K562 (cell line): Measurements from ENCODE around the gene TXNRD1. TPM values are rescaled to one million over a fixed set of nuclear protein-coding genes. Genes with fewer than 3 reads are reported as not detected.

Experiments used
- ATAC-seq: fragments of 200-7000 bp; cut with Tn5 transposase; 3 replicates; pipeline ENCODE4 v1.9.1; 2020; ENCODE audit warnings: moderate library complexity
- BruUV-seq: library from RNA; stranded (reverse); fragments of 400-500 nt; replicated peaks from 2 replicates; lab custom pipeline; 2021; lab: Mats Ljungman, UMichigan
- CTCF ChIA-PET: fragments of 300-600 bp; formaldehyde crosslinking; extraction: SDS; loops from one replicate; lab custom pipeline; 2021; ENCODE audit warnings: low intra/inter-chr PET ratio; lab: Yijun Ruan, JAX
- POLR2A ChIA-PET: fragments of 300-600, 350-650 bp; sonication (Branson Sonifier 250); formaldehyde crosslinking; extraction: SDS; loops from one replicate; lab custom pipeline; 2021; ENCODE audit warnings: antibody characterized with exemption, inconsistent platforms; lab: Yijun Ruan, JAX
- DNase-seq, 4 experiments: peaks; one replicate each; pipeline versions ENCODE4 v3.0.0 to v3.0.0-alpha.2; 2011 to 2018; ENCODE audit warnings: low spot score in 3 of 4, mixed read lengths in 3 of 4; ENCODE audit errors: extremely low read depth in 1 of 4
- FAIRE-seq: peaks from 2 replicates; lab custom pipeline; 2011; peaks lifted over from hg19 to GRCh38; lab: Jason Lieb, UNC
- H2AFZ ChIP-seq: 2 replicates; pipeline ENCODE4 v1.6.0; 2011; ENCODE audit warnings: low read depth, low read length, control low read depth, inconsistent platforms
- H3K27ac ChIP-seq: fragments of 200-600 bp; 3 replicates; pipeline ENCODE4 v1.8.0; 2011; ENCODE audit warnings: low read depth, mild to moderate bottlenecking, control low read depth, inconsistent platforms, low read length, moderate library complexity, mixed read lengths; ENCODE audit errors: extremely low read depth
- H3K27me3 ChIP-seq, 2 experiments: fragments of 300-600 bp in 1 of 2; 2 replicates in 1 of 2; 3 replicates in 1 of 2; pipeline versions ENCODE4 v1.6.0 to v1.8.0; 2011; ENCODE audit warnings: inconsistent platforms in 2 of 2, low read length in 2 of 2, mild to moderate bottlenecking in 1 of 2, mixed read lengths in 1 of 2, moderate library complexity in 1 of 2; ENCODE audit not compliant: control insufficient read depth in 2 of 2, insufficient read depth in 2 of 2
- H3K36me3 ChIP-seq: fragments of 300-600 bp; 3 replicates; pipeline ENCODE4 v1.8.0; 2011; ENCODE audit warnings: mild to moderate bottlenecking, low read length, inconsistent platforms; ENCODE audit not compliant: control insufficient read depth, insufficient read depth
- H3K4me1 ChIP-seq, 2 experiments: fragments of 200-600 bp in 1 of 2; replicated peaks in 1 of 2; 2 replicates in 1 of 2; 3 replicates in 1 of 2; pipeline versions ENCODE4 v1.5.1 to v1.8.0; 2011; ENCODE audit warnings: inconsistent platforms in 2 of 2, low read length in 2 of 2, mild to moderate bottlenecking in 1 of 2, mixed read lengths in 1 of 2, moderate library complexity in 1 of 2; ENCODE audit not compliant: control insufficient read depth in 2 of 2, insufficient read depth in 2 of 2
- H3K4me2 ChIP-seq: 2 replicates; pipeline ENCODE4 v1.6.1; 2011; ENCODE audit warnings: low read length, control low read depth, inconsistent platforms, mixed read lengths; ENCODE audit not compliant: insufficient read depth
- H3K4me3 ChIP-seq: fragments of 200-600 bp; sonication (generic), shearing (Covaris generic); 2 replicates; pipeline ENCODE4 v1.5.1; 2016; ENCODE audit warnings: control low read depth, inconsistent platforms
- H3K79me2 ChIP-seq: fragments of 200-600 bp; 3 replicates; pipeline ENCODE4 v1.8.0; 2011; ENCODE audit warnings: low read length, inconsistent platforms; ENCODE audit not compliant: control insufficient read depth, insufficient read depth
- H3K9ac ChIP-seq, 2 experiments: 2 replicates each; pipeline versions ENCODE4 v1.6.0 to v1.6.1; 2011; ENCODE audit warnings: low read depth in 2 of 2, low read length in 2 of 2, control low read depth in 1 of 2, inconsistent platforms in 1 of 2, mild to moderate bottlenecking in 1 of 2, mixed read lengths in 1 of 2; ENCODE audit not compliant: insufficient read depth in 1 of 2
- H3K9me1 ChIP-seq: one replicate; pipeline ENCODE4 v1.6.0; 2011; ENCODE audit warnings: inconsistent platforms, mild to moderate bottlenecking, low read length, moderate library complexity; ENCODE audit not compliant: control insufficient read depth, insufficient read depth
- H3K9me3 ChIP-seq: replicated peaks from 2 replicates; pipeline ENCODE4 v1.5.1; 2011; ENCODE audit warnings: low read depth, low read length, inconsistent platforms; ENCODE audit not compliant: control insufficient read depth, insufficient read depth
- H4K20me1 ChIP-seq: replicated peaks from 2 replicates; pipeline ENCODE4 v1.6.1; 2011; ENCODE audit warnings: low read length, inconsistent platforms, mixed read lengths; ENCODE audit not compliant: control insufficient read depth, insufficient read depth
- ARID1B ChIP-seq: fragments of 450-650 bp; IDR thresholded peaks from 2 replicates; pipeline ENCODE4 v1.6.1; 2016; ENCODE audit warnings: antibody characterized with exemption, mild to moderate bottlenecking, inconsistent platforms
- ATF6 ChIP-seq: sonication (generic); formaldehyde crosslinking; IDR thresholded peaks from 2 replicates; pipeline ENCODE4 v1.4.0; 2020; ENCODE audit warnings: mild to moderate bottlenecking, missing genetic modification reagents
- DPF2 ChIP-seq: fragments of 450-650 bp; IDR thresholded peaks from 2 replicates; pipeline ENCODE4 v1.6.1; 2016
- ESRRB ChIP-seq: fragments of 250-450 bp; sonication (Bioruptor Pico); IDR thresholded peaks from 2 replicates; pipeline ENCODE4 v1.5.0; 2020; ENCODE audit warnings: mild to moderate bottlenecking, moderate library complexity, borderline replicate concordance
- HMGN3 ChIP-seq: IDR thresholded peaks from 2 replicates; pipeline ENCODE4 v1.6.1; 2011; ENCODE audit warnings: borderline replicate concordance, low read depth, mild to moderate bottlenecking, mixed read lengths, low read length; ENCODE audit not compliant: insufficient read length; ENCODE audit errors: extremely low read depth
- HOXB6 ChIP-seq: fragments of 250-450 bp; sonication (Bioruptor Pico); IDR thresholded peaks from 2 replicates; pipeline ENCODE4 v1.5.1; 2022; ENCODE audit warnings: mild to moderate bottlenecking, borderline replicate concordance
- MAFF ChIP-seq: IDR thresholded peaks from 2 replicates; pipeline ENCODE4 v1.6.1; 2012; ENCODE audit warnings: low read length, improper control_type of control experiment
- MEIS2 ChIP-seq: fragments of 450-650 bp; IDR thresholded peaks from 2 replicates; pipeline ENCODE4 v1.6.1; 2014; ENCODE audit warnings: mild to moderate bottlenecking; ENCODE audit not compliant: partially characterized antibody
- NONO ChIP-seq, 2 experiments: fragments of 200-400 bp in 1 of 2; fragments of 450-650 bp in 1 of 2; formaldehyde crosslinking in 1 of 2; IDR thresholded peaks; 2 replicates each; pipeline ENCODE4 v1.6.1; 2017; ENCODE audit warnings: low read depth in 2 of 2, mild to moderate bottlenecking in 2 of 2, moderate library complexity in 2 of 2, low read length in 1 of 2
- SMAD1 ChIP-seq: fragments of 150-350 bp; IDR thresholded peaks from 2 replicates; pipeline ENCODE4 v1.6.1; 2014; ENCODE audit warnings: low read length, low read depth; ENCODE audit not compliant: partially characterized antibody
- SRF ChIP-seq, 2 experiments: fragments of 250-450, 450-650 bp in 1 of 2; sonication (Bioruptor Pico) in 1 of 2; sonication (generic) in 1 of 2; formaldehyde crosslinking; IDR thresholded peaks; 2 replicates each; pipeline versions ENCODE4 v1.5.0 to v1.5.1; 2020 to 2022; ENCODE audit warnings: mild to moderate bottlenecking in 1 of 2, missing genetic modification reagents in 1 of 2
- THAP12 ChIP-seq: fragments of 250-450 bp; sonication (Bioruptor Pico); IDR thresholded peaks from 2 replicates; pipeline ENCODE4 v1.9.0; 2021; ENCODE audit warnings: mild to moderate bottlenecking, inconsistent platforms
- WHSC1 ChIP-seq: IDR thresholded peaks from one replicate; pipeline ENCODE4 v1.6.1; 2012; ENCODE audit warnings: low read length, control low read depth, inconsistent platforms
- WGBS: fragments of 100-300 bp; shearing (Covaris generic); methylation state at CpG from one replicate; pipeline ENCODE4 v1.1.6; 2016; ENCODE audit warnings: low coverage, mixed read lengths; ENCODE audit not compliant: insufficient coverage; ENCODE audit errors: missing lambda C conversion rate; 5-methylcytosine and 5-hydroxymethylcytosine counted together
- in situ Hi-C: fragments of 300-500 bp; cut with MboI; formaldehyde crosslinking; loops from 4 replicates; pipeline ENCODE4 v1.15.0; 2018; ENCODE audit warnings: inconsistent platforms, mixed read lengths
- intact Hi-C: fragments of 100-400 bp; cut with micrococcal nuclease; formaldehyde crosslinking; loops from 2 replicates; pipeline ENCODE4 v1.14.2; 2022
- polyA plus RNA-seq, 8 experiments: library from polyadenylated mRNA; depleted of rRNA in 4 of 8; stranded (reverse) in 5 of 8; unstranded in 3 of 8; fragments of >200 nt; fragmentation: Nextera tagmentation in 2 of 8; fragmentation: Illumina TruSeq in 1 of 8; extraction: Ambion mirVana in 2 of 8; extraction: Trizol in 1 of 8; gene quantifications; 2 replicates each; pipeline versions ENCODE4 v1.2.1 to v1.2.3, GENCODE V29; 2011 to 2014; ENCODE audit warnings: inconsistent platforms in 1 of 8, missing spikeins in 1 of 8
- total RNA-seq, 7 experiments: library from RNA; depleted of rRNA in 6 of 7; stranded (reverse); fragments of >200 nt in 6 of 7; fragmentation: Illumina TruSeq in 2 of 7; extraction: Trizol in 2 of 7; gene quantifications; 2 replicates each; pipeline versions ENCODE4 v1.2.1 to v1.2.3, GENCODE V29; 2011 to 2021; ENCODE audit warnings: low replicate concordance in 1 of 7

Gene TXNRD1
- total and polyA plus RNA-seq, 9 of the 15 experiments (the other 6 are each of a cell fraction or from before 2014, with no cell fraction given), result 107 to 189 (median 146) TPM

GRCh38 chr12:104286516-104287482 is 71.2 kb downstream of the TXNRD1 start:
- TSS peak; percentile 70 for BruUV-seq
- TF ChIP-seq ARID1B, result no peak; the same call in 1 of the 2 replicates
- TF ChIP-seq DPF2, result peak; percentile 62
- 0 out of 4 replicates have a peak, but pooled peaks of 1 of the 2 experiments have one; percentile 24 for TF ChIP-seq NONO (IDR thresholded peaks at IDR 0.05; ENCODE audit: low read depth in 2 of 2, low read length in 1 of 2)
- TF ChIP-seq SMAD1, result peak; percentile 88
- TF ChIP-seq WHSC1, result no peak
- no peak for TF ChIP-seq ESRRB (CRISPR knock-in tag)
- TF ChIP-seq HOXB6 (CRISPR knock-in tag), result no peak
- TF ChIP-seq MAFF, result peak; percentile 96
- TF ChIP-seq THAP12 (CRISPR knock-in tag), result peak; percentile 66; the same call in 1 of the 2 replicates
- TF ChIP-seq ATF6, result 0 out of 2 replicates have a peak, but pooled peaks have one; percentile 85
- TF ChIP-seq MEIS2, result peak; percentile 42
- TF ChIP-seq SRF (CRISPR knock-in tag; IDR thresholded peaks at IDR 0.05), result peak in 1 of 2 experiments; percentile 39; a peak in 1 of 4 replicates
- TF ChIP-seq HMGN3, result peak; percentile 64

More at GRCh38 chr12:104286516-104287482, 71.2 kb downstream of the TXNRD1 start:
- peak; percentile 70 to 98 (median 81) for DNase-seq
- ATAC-seq, result peak; percentile 89
- H4K20me1 ChIP-seq, result peaks cover 12% of the 10 kb centered on the region
- no peaks in the 10 kb centered on the region for H3K9me3 ChIP-seq
- in situ Hi-C loops, result no loop called here
- peak overlapping the region; percentile 98 for H3K27ac ChIP-seq
- POLR2A ChIA-PET, result interaction anchor here (0.6 to 9.5 kb wide), 26 partner anchors 11 to 949 kb away, joined by 3 to 104 read pairs (median 4); partner anchors contain the start of genes APPL2, CHST11, EID3 and TXNRD1
- CTCF ChIA-PET, result no interaction called here
- peaks cover 25% of the 10 kb centered on the region for H3K36me3 ChIP-seq
- under 1% methylated on average over 40 of the region's 40 CpGs for WGBS
- peaks cover 5 to 20% of the 10 kb centered on the region in 2 experiments; a peak in 4 of 5 replicates for H3K4me1 ChIP-seq
- H3K79me2 ChIP-seq, result peaks cover 49% of the 10 kb centered on the region
- peak overlapping the region; percentile 95 to 99 for H3K9ac ChIP-seq
- peak overlapping the region; percentile 89 for H3K4me2 ChIP-seq
- H2AFZ ChIP-seq, result peak overlapping the region; percentile 89
- intact Hi-C loops, result loop anchor here (5.0 kb wide), 1 partner anchor 34 kb away; no protein-coding TSS in a partner anchor
- FAIRE-seq, result peak; percentile 97
- H3K27me3 ChIP-seq, result no peaks in the 10 kb centered on the region
- H3K4me3 ChIP-seq, result peak overlapping the region; percentile 56
- peaks cover 3% of the 10 kb centered on the region for H3K9me1 ChIP-seq
